Stimulated activated CD8-positive, alpha-beta memory T cell treated with anti-CD3 and anti-CD28 coated beads, Interleukin-15, amount 100 ng/mL, for 48 hours (primary cell): Measurements from ENCODE around the gene TWSG1.
"Not testable (repeated sequence)": the region's sequence is repeated elsewhere in the genome, so short reads cannot be mapped to it uniquely, and the experiment has no call there.

Source experiments
- DNase-seq, 2 donors: peaks; one replicate each; pipeline ENCODE4 v3.0.0-alpha.2; 2020; ENCODE audit warnings: low read depth in 2 of 2

Gene TWSG1

GRCh38 chr18:9423648-9424047 lies 89.1 kb downstream of the TWSG1 start:
- DNase-seq, result not testable (repeated sequence)

- not testable (repeated sequence) for DNase-seq
Observed at GRCh38 chr18:9424235-9424634, 89.7 kb downstream of the TWSG1 start.

GRCh38 chr18:9426753-9427152 lies 92.2 kb downstream of the TWSG1 start:
- DNase-seq, result no peak

GRCh38 chr18:9428301-9428706 lies 93.7 kb downstream of the TWSG1 start:
- no peak for DNase-seq

GRCh38 chr18:9428862-9429661 lies 94.5 kb downstream of the TWSG1 start:
- no peak for DNase-seq

- DNase-seq, result no peak
Observed at GRCh38 chr18:9429662-9429993, 95.1 kb downstream of the TWSG1 start.

GRCh38 chr18:9430315-9430714 lies 95.7 kb downstream of the TWSG1 start:
- DNase-seq, result not testable (repeated sequence)

GRCh38 chr18:9431296-9431695 lies 96.7 kb downstream of the TWSG1 start:
- no peak for DNase-seq

GRCh38 chr18:9433122-9433521 lies 98.5 kb downstream of the TWSG1 start:
- DNase-seq, result not testable (repeated sequence)

GRCh38 chr18:9433671-9434121 lies 99.1 kb downstream of the TWSG1 start:
- DNase-seq, result no peak

- no peak for DNase-seq
Observed at GRCh38 chr18:9434122-9434701, 99.6 kb downstream of the TWSG1 start.

- DNase-seq, result no peak
Observed at GRCh38 chr18:9435041-9435440, 100.5 kb downstream of the TWSG1 start.

- DNase-seq, result no peak
Observed at GRCh38 chr18:9436206-9436929, 101.8 kb downstream of the TWSG1 start.

- DNase-seq, result no peak
Observed at GRCh38 chr18:9437021-9437437, 102.5 kb downstream of the TWSG1 start.

GRCh38 chr18:9437672-9438071 lies 103.1 kb downstream of the TWSG1 start:
- no peak for DNase-seq

- no peak for DNase-seq
Observed at GRCh38 chr18:9441061-9441460, 106.5 kb downstream of the TWSG1 start.

GRCh38 chr18:9444549-9444948 lies 110.0 kb downstream of the TWSG1 start:
- DNase-seq, result no peak

GRCh38 chr18:9446839-9447238 lies 112.3 kb downstream of the TWSG1 start:
- DNase-seq, result no peak

GRCh38 chr18:9447334-9447733 lies 112.8 kb downstream of the TWSG1 start:
- DNase-seq, result no peak

GRCh38 chr18:9449600-9450414 lies 115.2 kb downstream of the TWSG1 start:
- DNase-seq, result no peak

- DNase-seq, result not testable (repeated sequence)
Observed at GRCh38 chr18:9450920-9451319, 116.3 kb downstream of the TWSG1 start.
